ENCODE data around the gene LDHD. TPM values are rescaled to one million over a fixed set of nuclear protein-coding genes. Genes with fewer than 3 reads are reported as not detected.
"Not testable (repeated sequence)": the region's sequence is repeated elsewhere in the genome, so short reads cannot be mapped to it uniquely, and the experiment has no call there.

LDHD gene
- polyA plus RNA-seq, 2 donors, result 11.8 to 12.6 TPM

DNA sequence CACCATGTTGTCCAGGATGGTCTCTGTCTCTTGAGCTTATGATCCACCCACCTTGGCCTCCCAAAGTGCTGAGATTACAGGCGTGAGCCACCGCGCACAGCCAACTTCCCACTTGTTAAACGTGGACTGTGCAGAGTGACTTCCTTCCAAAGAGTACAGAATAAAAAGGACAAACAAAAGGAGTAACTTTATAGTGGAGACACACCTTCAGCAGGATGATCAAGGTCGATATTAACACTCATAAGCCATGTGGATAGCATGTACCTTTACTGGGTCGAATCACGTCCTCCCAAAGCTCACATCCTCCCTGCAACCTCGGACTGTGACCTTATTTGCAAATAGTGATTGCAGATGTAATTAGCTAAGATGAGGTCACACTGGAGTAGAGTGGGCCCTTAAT lies 21.7 kb upstream of the LDHD start:
- H3K9me3 ChIP-seq (ENCODE audit: control insufficient read depth in 2 of 2, insufficient read depth in 1 of 2, low read depth in 1 of 2, low read length in 1 of 2), result no peaks in the 10 kb centered on the region
- no peaks in the 10 kb centered on the region for H3K36me3 ChIP-seq (ENCODE audit: control insufficient read depth in 2 of 2, insufficient read depth in 2 of 2, low read length in 1 of 2)
- no peaks in the 10 kb centered on the region for H3K27me3 ChIP-seq (ENCODE audit: control insufficient read depth in 1 of 2, insufficient read depth in 2 of 2, low read length in 2 of 2)
- WGBS, 2 donors, result 64 to 81% methylated on average over 8 of the region's 8 CpGs
- H3K4me3 ChIP-seq (ENCODE audit: low read depth in 1 of 2, low read length in 2 of 2), result no peak overlapping the region
- H3K27ac ChIP-seq (ENCODE audit: low read depth in 2 of 2, low read length in 1 of 2), result no peak overlapping the region
- H3K4me1 ChIP-seq (ENCODE audit: control insufficient read depth in 2 of 2, insufficient read depth in 2 of 2, low read length in 1 of 2), result no peaks in the 10 kb centered on the region

DNA sequence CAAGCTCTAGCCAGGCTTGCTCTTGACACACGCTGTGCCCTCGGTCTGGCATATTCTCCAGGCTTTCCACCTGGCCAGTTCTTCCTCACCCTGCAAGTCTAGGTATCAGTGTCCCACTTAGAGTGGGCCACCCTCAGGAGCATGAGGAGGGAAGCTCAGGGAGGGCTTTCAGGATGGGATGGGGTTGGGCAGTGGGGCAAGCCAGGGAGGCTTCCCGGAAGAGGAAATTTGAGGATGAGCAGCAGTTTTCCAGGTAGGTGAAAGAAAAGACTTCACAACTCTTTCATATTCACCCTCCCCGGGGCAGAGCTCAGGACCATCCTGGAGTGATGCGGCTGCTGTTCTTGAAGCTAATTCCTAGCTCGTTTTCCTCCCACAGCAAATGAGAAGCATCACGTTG lies 14.5 kb upstream of the LDHD start:
- H3K4me1 ChIP-seq (ENCODE audit: control insufficient read depth in 2 of 2, insufficient read depth in 2 of 2, low read length in 1 of 2), result peaks cover 0 to 2% of the 10 kb centered on the region in 2 donors
- no peaks in the 10 kb centered on the region for H3K36me3 ChIP-seq (ENCODE audit: control insufficient read depth in 2 of 2, insufficient read depth in 2 of 2, low read length in 1 of 2)
- no peaks in the 10 kb centered on the region for H3K27me3 ChIP-seq (ENCODE audit: control insufficient read depth in 1 of 2, insufficient read depth in 2 of 2, low read length in 2 of 2)
- 70 to 75% methylated on average over 7 of the region's 7 CpGs for WGBS, 2 donors
- H3K4me3 ChIP-seq (ENCODE audit: low read depth in 1 of 2, low read length in 2 of 2), result no peak overlapping the region
- no peaks in the 10 kb centered on the region for H3K9me3 ChIP-seq (ENCODE audit: control insufficient read depth in 2 of 2, insufficient read depth in 1 of 2, low read depth in 1 of 2, low read length in 1 of 2)
- H3K27ac ChIP-seq (ENCODE audit: low read depth in 2 of 2, low read length in 1 of 2), result no peak overlapping the region

DNA sequence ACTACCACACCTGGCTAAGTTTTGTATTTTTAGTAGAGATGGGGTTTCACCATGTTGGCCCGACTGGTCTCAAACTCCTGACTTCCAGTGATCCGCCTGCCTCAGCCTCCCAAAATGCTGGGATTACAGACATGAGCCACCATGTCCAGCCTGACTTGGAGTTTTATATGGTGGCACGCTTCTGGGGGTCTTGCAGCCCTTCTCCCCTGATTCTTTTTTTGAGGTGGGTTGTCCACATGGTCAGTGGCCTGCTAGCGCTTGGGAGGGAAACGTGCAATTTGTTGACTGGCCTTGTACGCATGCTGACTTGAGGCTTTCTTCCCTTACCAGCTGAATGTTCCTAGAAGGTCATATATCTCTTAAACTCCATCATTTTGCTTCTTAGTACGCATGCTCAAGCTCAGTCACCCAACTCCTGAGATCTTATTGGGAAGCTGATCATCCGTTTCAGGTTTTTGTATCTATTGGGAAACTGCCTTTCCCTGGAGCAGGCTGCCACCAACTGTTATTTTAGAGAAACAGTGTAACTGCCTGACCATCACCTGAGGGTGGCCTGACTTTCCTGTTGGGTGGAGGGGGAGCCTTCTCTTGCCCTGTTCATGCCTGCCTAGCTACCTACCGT lies 13.7 kb upstream of the LDHD start:
- H3K9me3 ChIP-seq (ENCODE audit: control insufficient read depth in 2 of 2, insufficient read depth in 1 of 2, low read depth in 1 of 2, low read length in 1 of 2), result no peaks in the 10 kb centered on the region
- H3K27ac ChIP-seq (ENCODE audit: low read depth in 2 of 2, low read length in 1 of 2), result no peak overlapping the region
- no peak overlapping the region for H3K4me3 ChIP-seq (ENCODE audit: low read depth in 1 of 2, low read length in 2 of 2)
- H3K4me1 ChIP-seq (ENCODE audit: control insufficient read depth in 2 of 2, insufficient read depth in 2 of 2, low read length in 1 of 2), result peaks cover 0 to 2% of the 10 kb centered on the region in 2 donors
- WGBS, 2 donors, result 81 to 82% methylated on average over 9 of the region's 9 CpGs
- no peaks in the 10 kb centered on the region for H3K36me3 ChIP-seq (ENCODE audit: control insufficient read depth in 2 of 2, insufficient read depth in 2 of 2, low read length in 1 of 2)
- H3K27me3 ChIP-seq (ENCODE audit: control insufficient read depth in 1 of 2, insufficient read depth in 2 of 2, low read length in 2 of 2), result no peaks in the 10 kb centered on the region

DNA sequence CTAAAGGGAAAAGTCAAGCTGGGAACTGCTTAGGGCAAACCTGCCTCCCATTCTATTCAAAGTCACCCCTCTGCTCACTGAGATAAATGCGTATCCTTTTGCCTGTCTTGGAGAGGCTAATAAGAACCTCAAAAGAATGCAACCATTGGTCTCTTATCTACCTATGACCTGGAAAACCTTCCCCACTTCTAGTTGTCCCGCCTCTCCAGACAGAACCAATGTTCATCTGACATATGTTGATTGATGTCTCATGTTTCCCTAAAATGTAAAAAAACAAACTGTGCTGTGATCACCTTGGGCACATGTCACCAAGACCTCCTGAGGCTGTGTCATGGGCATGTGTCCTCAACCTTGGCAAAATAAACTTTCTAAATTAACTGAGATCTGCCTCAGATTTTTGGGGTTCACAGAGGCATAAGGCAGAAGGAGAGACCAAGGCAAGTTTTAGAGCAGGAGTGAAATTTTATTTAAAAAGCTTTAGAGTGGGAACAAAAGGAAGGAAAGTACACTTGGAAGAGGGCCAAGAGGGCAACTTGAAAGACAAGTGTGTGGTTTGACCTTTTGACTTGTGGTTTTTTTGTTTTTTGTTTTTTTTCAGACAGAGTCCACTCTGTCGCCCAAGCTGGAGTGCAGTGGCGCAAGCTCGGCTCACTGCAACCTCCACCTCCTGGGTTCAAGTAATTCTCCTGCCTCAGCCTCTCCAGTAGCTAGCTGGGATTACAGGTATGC lies 13.0 kb upstream of the LDHD start:
- not testable (repeated sequence) for H3K27me3 ChIP-seq (ENCODE audit: control insufficient read depth in 1 of 2, insufficient read depth in 2 of 2, low read length in 2 of 2); H3K36me3 ChIP-seq (ENCODE audit: control insufficient read depth in 2 of 2, insufficient read depth in 2 of 2, low read length in 1 of 2); H3K9me3 ChIP-seq (ENCODE audit: control insufficient read depth in 2 of 2, insufficient read depth in 1 of 2, low read depth in 1 of 2, low read length in 1 of 2); H3K4me1 ChIP-seq (ENCODE audit: control insufficient read depth in 2 of 2, insufficient read depth in 2 of 2, low read length in 1 of 2); H3K4me3 ChIP-seq (ENCODE audit: low read depth in 1 of 2, low read length in 2 of 2); H3K27ac ChIP-seq (ENCODE audit: low read depth in 2 of 2, low read length in 1 of 2)
- 67 to 76% methylated on average over 5 of the region's 5 CpGs for WGBS, 2 donors

DNA sequence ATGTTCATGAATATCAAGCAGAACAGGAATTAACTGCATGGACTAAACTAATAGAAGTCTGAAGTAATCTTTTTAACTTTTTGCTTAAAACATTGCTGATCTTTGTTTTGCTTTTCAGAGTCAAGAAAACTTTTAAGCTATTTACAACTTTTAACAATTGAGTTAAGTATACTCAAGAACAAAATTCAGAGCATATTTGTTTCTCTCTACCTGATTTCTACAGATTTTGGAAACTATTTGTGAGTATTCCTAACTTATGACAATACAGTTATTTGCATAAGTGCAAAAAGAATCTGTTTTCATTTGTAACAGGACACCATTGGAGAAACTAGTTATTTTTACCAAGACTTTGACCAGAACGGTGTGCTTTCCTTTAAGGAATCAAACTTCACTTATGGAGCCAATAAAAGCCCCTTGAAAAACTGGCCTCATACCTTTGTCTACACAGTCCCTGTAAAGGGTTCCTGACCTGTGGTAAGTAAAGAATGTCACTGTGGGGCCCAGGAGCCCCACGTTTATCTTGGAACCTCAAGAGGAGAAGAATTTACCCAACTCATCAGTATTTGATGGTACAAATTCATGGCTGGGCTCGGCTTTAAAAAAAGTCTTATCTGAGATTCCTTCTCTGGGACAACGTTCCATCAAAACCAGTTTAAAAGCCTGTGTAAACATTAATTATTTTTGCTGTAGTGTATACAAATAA lies 11.3 kb upstream of the LDHD start:
- no peak overlapping the region for H3K4me3 ChIP-seq (ENCODE audit: low read depth in 1 of 2, low read length in 2 of 2)
- H3K27me3 ChIP-seq (ENCODE audit: control insufficient read depth in 1 of 2, insufficient read depth in 2 of 2, low read length in 2 of 2), result no peaks in the 10 kb centered on the region
- no peak overlapping the region for H3K27ac ChIP-seq (ENCODE audit: low read depth in 2 of 2, low read length in 1 of 2)
- H3K9me3 ChIP-seq (ENCODE audit: control insufficient read depth in 2 of 2, insufficient read depth in 1 of 2, low read depth in 1 of 2, low read length in 1 of 2), result no peaks in the 10 kb centered on the region
- 66 to 71% methylated on average over 4 of the region's 4 CpGs for WGBS, 2 donors
- peaks cover 0 to 2% of the 10 kb centered on the region in 2 donors for H3K4me1 ChIP-seq (ENCODE audit: control insufficient read depth in 2 of 2, insufficient read depth in 2 of 2, low read length in 1 of 2)
- H3K36me3 ChIP-seq (ENCODE audit: control insufficient read depth in 2 of 2, insufficient read depth in 2 of 2, low read length in 1 of 2), result no peaks in the 10 kb centered on the region

DNA sequence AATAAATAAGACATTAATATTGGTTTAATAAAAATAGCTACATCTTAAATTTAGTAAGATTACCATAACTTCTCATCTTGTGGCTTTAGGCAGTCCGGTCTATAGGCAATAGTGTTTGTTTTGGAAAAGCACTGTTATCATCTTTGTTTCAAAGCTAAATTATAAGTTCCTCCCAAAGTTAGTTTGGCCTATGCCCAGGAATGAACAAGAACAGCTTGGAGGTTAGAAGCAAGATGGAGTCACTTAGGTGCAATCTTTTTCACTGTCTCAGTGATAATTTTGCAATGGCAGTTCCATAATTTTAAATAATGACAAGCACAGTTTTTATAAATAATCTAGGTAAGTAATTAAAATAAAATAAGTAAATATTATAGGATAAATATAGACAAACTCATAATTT lies 6.0 kb upstream of the LDHD start:
- Histone ChIP-seq H3K36me3 (ENCODE audit: control insufficient read depth in 2 of 2, insufficient read depth in 2 of 2, low read length in 1 of 2) (no peaks in the 10 kb centered on the region), H3K27me3 (ENCODE audit: control insufficient read depth in 1 of 2, insufficient read depth in 2 of 2, low read length in 2 of 2) (no peaks in the 10 kb centered on the region), H3K4me3 (ENCODE audit: low read depth in 1 of 2, low read length in 2 of 2) (no peak overlapping the region), H3K27ac (ENCODE audit: low read depth in 2 of 2, low read length in 1 of 2) (no peak overlapping the region), H3K4me1 (ENCODE audit: control insufficient read depth in 2 of 2, insufficient read depth in 2 of 2, low read length in 1 of 2) (no peaks in the 10 kb centered on the region), H3K9me3 (ENCODE audit: control insufficient read depth in 2 of 2, insufficient read depth in 1 of 2, low read depth in 1 of 2, low read length in 1 of 2) (peaks cover 3% of the 10 kb centered on the region in 2 donors)
- WGBS, 2 donors, result 96 to 97% methylated on average over 1 of the region's 1 CpG

DNA sequence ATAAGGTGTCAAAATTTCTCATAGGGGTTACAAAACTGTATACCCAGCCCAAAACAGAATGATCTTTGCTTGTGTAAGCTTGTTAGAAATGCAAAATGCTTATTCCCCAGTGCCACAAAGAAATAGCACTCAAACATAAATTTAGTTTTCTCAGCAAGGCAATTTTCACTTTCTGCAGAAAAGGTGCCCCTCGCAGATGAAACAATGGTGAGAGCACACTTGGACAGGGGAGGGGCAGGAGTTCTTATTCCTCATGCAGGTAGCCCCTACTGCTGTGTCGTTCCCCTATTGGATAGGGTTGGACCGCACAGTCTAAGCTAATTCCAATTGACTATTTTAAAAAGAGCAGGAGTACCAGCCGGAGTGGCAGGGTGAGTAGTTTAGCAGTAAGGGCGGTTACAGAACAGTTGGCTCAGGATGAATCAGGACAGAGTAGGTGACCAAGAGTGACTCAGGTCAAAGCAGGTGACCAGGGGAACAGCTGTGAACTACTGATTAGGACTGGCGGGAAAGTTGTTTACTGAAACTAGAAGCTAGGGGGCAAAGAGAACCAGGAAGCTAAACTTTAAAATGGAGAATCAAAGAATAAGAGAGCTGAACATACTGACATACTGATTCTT lies 5.5 kb upstream of the LDHD start:
- H3K36me3 ChIP-seq (ENCODE audit: control insufficient read depth in 2 of 2, insufficient read depth in 2 of 2, low read length in 1 of 2), result no peaks in the 10 kb centered on the region
- H3K27ac ChIP-seq (ENCODE audit: low read depth in 2 of 2, low read length in 1 of 2), result no peak overlapping the region
- peaks cover 3% of the 10 kb centered on the region in 2 donors for H3K9me3 ChIP-seq (ENCODE audit: control insufficient read depth in 2 of 2, insufficient read depth in 1 of 2, low read depth in 1 of 2, low read length in 1 of 2)
- H3K4me3 ChIP-seq (ENCODE audit: low read depth in 1 of 2, low read length in 2 of 2), result no peak overlapping the region
- WGBS, 2 donors, result 87 to 92% methylated on average over 6 of the region's 6 CpGs
- H3K27me3 ChIP-seq (ENCODE audit: control insufficient read depth in 1 of 2, insufficient read depth in 2 of 2, low read length in 2 of 2), result no peaks in the 10 kb centered on the region
- H3K4me1 ChIP-seq (ENCODE audit: control insufficient read depth in 2 of 2, insufficient read depth in 2 of 2, low read length in 1 of 2), result no peaks in the 10 kb centered on the region

DNA sequence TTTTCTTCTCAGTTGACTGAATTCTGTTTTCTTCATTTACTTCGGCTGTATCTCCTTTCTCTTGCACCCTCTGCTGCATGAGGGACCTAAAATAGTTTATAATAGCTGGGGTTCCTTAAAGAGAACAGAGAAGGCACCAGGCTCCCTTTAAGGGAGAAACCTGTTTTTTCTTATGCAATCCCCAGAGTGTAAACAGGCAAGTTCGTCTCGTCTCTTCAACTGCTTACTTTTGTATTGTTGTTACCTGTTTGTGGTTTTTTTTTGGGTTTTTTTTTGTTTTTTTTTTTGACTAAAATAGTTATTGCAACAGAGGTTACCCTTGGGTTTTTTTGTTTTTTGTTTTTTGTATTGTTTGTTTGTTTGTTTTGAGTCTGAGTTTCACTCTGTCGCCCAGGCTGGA lies 3.7 kb upstream of the LDHD start:
- 73 to 78% methylated on average over 4 of the region's 4 CpGs for WGBS, 2 donors

DNA sequence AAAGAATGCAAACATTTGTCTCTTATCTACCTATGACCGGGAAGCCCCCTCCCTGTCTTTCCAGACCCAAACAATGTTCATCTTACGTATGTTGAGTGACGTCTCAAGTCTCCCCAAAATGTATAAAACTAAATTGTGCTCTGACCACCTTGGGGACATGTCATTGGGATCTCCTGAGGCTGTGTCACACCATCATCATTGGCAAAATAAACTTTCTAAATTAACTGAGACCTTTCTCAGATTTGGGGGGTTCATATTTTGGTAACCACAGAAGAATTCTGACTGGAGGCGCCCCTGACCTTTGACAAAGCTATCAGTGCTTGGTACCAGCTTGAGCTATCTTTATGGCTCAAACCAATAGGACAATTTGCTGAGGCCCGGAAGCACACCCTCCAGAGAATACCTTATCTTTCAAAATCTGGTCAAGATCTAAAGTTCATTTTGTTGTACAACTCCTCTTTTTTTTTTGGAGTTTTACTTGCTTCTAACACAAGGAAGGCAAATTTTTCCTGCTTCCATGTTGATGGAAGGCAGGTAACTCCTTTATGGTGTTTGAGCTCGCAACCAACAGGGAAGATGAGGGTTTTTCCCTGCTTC lies 2.5 kb upstream of the LDHD start:
- WGBS, 2 donors, result 85 to 86% methylated on average over 6 of the region's 6 CpGs
- Histone ChIP-seq H3K9me3 (ENCODE audit: control insufficient read depth in 2 of 2, insufficient read depth in 1 of 2, low read depth in 1 of 2, low read length in 1 of 2) (peaks cover 3% of the 10 kb centered on the region in 2 donors), H3K36me3 (ENCODE audit: control insufficient read depth in 2 of 2, insufficient read depth in 2 of 2, low read length in 1 of 2) (no peaks in the 10 kb centered on the region), H3K4me3 (ENCODE audit: low read depth in 1 of 2, low read length in 2 of 2) (no peak overlapping the region), H3K4me1 (ENCODE audit: control insufficient read depth in 2 of 2, insufficient read depth in 2 of 2, low read length in 1 of 2) (peaks cover 0 to 6% of the 10 kb centered on the region in 2 donors), H3K27ac (ENCODE audit: low read depth in 2 of 2, low read length in 1 of 2) (no peak overlapping the region), H3K27me3 (ENCODE audit: control insufficient read depth in 1 of 2, insufficient read depth in 2 of 2, low read length in 2 of 2) (no peaks in the 10 kb centered on the region)

More for the DNA sequence above, 3.7 kb upstream of the LDHD start:
- no peak overlapping the region for H3K4me3 ChIP-seq (ENCODE audit: low read depth in 1 of 2, low read length in 2 of 2)
- no peaks in the 10 kb centered on the region for H3K36me3 ChIP-seq (ENCODE audit: control insufficient read depth in 2 of 2, insufficient read depth in 2 of 2, low read length in 1 of 2)
- H3K4me1 ChIP-seq (ENCODE audit: control insufficient read depth in 2 of 2, insufficient read depth in 2 of 2, low read length in 1 of 2), result peaks cover 0 to 3% of the 10 kb centered on the region in 2 donors
- no peaks in the 10 kb centered on the region for H3K27me3 ChIP-seq (ENCODE audit: control insufficient read depth in 1 of 2, insufficient read depth in 2 of 2, low read length in 2 of 2)
- H3K9me3 ChIP-seq (ENCODE audit: control insufficient read depth in 2 of 2, insufficient read depth in 1 of 2, low read depth in 1 of 2, low read length in 1 of 2), result peaks cover 3% of the 10 kb centered on the region in 2 donors
- H3K27ac ChIP-seq (ENCODE audit: low read depth in 2 of 2, low read length in 1 of 2), result no peak overlapping the region

All from esophagus (tissue), 2 donors.